ENCODE measurements around the gene SEC22A. TPM values are rescaled to one million over a fixed set of nuclear protein-coding genes. Genes with fewer than 3 reads are reported as not detected.

The SEC22A gene

GRCh38 chr3:123322866-123323265 lies 121.1 kb downstream of the SEC22A start:
- no peak for TF ChIP-seq POLR2AphosphoS5 (IDR thresholded peaks at IDR 0.05; ENCODE audit: low read depth)
- no peak for TF ChIP-seq SPI1 (IDR thresholded peaks at IDR 0.05; ENCODE audit: borderline replicate concordance, low read depth)
- no peak for TF ChIP-seq GABPA (IDR thresholded peaks at IDR 0.05; ENCODE audit: low read depth)
- TF ChIP-seq, protein P1, sequence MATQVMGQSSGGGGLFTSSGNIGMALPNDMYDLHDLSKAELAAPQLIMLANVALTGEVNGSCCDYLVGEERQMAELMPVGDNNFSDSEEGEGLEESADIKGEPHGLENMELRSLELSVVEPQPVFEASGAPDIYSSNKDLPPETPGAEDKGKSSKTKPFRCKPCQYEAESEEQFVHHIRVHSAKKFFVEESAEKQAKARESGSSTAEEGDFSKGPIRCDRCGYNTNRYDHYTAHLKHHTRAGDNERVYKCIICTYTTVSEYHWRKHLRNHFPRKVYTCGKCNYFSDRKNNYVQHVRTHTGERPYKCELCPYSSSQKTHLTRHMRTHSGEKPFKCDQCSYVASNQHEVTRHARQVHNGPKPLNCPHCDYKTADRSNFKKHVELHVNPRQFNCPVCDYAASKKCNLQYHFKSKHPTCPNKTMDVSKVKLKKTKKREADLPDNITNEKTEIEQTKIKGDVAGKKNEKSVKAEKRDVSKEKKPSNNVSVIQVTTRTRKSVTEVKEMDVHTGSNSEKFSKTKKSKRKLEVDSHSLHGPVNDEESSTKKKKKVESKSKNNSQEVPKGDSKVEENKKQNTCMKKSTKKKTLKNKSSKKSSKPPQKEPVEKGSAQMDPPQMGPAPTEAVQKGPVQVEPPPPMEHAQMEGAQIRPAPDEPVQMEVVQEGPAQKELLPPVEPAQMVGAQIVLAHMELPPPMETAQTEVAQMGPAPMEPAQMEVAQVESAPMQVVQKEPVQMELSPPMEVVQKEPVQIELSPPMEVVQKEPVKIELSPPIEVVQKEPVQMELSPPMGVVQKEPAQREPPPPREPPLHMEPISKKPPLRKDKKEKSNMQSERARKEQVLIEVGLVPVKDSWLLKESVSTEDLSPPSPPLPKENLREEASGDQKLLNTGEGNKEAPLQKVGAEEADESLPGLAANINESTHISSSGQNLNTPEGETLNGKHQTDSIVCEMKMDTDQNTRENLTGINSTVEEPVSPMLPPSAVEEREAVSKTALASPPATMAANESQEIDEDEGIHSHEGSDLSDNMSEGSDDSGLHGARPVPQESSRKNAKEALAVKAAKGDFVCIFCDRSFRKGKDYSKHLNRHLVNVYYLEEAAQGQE (IDR thresholded peaks at IDR 0.05; ENCODE audit: insufficient replicate concordance, low read depth), result no peak
- TF ChIP-seq, protein P2, sequence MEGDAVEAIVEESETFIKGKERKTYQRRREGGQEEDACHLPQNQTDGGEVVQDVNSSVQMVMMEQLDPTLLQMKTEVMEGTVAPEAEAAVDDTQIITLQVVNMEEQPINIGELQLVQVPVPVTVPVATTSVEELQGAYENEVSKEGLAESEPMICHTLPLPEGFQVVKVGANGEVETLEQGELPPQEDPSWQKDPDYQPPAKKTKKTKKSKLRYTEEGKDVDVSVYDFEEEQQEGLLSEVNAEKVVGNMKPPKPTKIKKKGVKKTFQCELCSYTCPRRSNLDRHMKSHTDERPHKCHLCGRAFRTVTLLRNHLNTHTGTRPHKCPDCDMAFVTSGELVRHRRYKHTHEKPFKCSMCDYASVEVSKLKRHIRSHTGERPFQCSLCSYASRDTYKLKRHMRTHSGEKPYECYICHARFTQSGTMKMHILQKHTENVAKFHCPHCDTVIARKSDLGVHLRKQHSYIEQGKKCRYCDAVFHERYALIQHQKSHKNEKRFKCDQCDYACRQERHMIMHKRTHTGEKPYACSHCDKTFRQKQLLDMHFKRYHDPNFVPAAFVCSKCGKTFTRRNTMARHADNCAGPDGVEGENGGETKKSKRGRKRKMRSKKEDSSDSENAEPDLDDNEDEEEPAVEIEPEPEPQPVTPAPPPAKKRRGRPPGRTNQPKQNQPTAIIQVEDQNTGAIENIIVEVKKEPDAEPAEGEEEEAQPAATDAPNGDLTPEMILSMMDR (IDR thresholded peaks at IDR 0.05; ENCODE audit: insufficient read depth, low read length), result no peak

More at GRCh38 chr3:123322866-123323265, 121.1 kb downstream of the SEC22A start:
- DNase-seq (ENCODE audit: low read depth in 1 of 2, low spot score in 1 of 2), result no peak
- peaks cover 4% of the 10 kb centered on the region for H3K27me3 ChIP-seq (ENCODE audit: insufficient read depth, poor library complexity, severe bottlenecking)
- no peak overlapping the region for H3K27ac ChIP-seq (replicated peaks)
- H3K4me3 ChIP-seq (replicated peaks; ENCODE audit: insufficient read depth, low read length), result no peak overlapping the region

Small RNA genes within 50 kb of the gene (microRNA-seq; reads per million reads assigned to microRNA genes)
- not detected for gene MIR7110
